NCI-H187 treated with DMSO at 0.1 percent for 48 hours (cell line): ENCODE results near the gene MOCOS.

Experiments
- DNase-seq: peaks from one replicate; lab custom pipeline; 2025; lab: John Stamatoyannopoulos, UW

The MOCOS gene

GRCh38 chr18:36307513-36307912 lies 120.2 kb downstream of the MOCOS start:
- DNase-seq = no peak

DNA sequence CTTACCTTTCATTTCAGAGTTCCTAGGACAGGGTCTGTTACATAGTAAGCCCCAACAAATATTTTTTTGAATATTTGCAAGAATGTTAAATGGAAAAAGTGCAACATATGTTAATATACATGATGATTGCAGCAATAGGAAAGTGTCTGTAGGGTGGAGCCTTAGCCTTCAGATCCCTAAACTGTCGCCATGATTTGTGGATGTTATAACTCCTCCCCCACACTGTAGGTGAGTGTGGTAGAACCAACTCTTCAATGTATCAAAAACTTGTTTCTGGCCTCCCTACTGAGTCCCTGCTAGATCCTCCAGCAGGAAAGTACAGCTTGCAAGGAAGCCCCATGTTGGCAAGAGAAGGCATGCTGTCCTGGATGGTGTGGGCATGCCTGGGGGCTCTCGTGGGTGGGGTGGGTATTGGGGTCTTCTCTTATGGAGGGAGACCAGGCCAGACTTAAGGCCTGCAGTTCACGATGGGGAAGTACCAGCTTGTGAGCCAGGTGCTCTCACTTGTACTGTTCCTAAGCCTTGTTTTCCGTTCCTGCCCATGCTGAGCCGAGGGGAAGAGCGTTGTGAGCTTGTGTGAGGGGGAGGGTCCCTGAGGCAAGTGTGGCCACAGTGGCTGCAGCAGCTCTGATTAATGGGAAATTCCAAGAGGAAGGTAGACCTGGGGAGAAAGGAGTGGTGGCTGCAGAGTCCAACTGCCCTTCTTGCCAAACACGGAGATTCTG lies 121.6 kb downstream of the MOCOS start:
- DNase-seq = no peak

DNA sequence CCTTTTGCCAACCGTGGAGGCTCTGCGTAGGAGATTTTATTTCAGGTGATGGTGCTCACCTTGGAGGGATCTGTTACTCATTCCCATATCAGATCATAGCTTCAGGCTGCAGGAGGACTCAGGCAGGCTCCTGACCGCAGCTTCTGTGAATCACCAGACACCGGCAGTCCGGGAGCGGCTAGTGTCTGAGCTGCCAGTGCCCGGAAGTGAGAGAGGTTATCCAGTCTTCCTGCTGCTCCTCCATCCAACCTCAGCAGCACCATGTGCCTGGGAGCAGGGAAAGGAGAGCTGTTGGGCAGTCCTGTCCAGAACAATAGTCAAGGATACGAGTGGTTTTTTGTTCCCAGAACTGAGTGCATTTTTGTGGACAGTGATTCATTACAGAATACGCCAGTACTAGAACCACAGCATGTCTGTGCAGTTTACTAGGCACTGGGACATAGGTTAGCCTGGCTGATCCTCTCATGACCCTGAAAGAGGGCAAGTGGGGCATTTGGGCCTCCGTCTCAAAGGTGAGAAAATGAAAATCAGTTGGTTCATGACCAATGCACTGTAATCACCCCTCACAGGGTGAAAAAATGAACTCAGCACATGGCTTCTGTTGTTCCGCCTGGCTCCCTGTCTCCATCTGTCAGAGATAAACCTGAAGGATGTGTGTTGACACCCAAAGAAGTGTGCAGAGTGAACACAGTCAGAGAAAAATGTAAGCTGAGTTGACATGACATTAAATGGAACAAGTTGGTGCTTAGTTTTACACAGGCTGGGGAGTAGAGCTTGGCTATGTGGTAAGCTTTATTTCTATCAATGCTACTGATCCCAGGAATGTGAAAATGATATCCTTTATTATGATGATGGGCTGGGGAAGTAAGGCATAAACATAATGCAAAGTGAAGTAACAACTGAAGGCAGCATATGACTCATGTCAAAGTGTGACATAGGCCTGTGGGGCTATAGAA lies 122.4 kb downstream of the MOCOS start:
- DNase-seq = no peak

DNA sequence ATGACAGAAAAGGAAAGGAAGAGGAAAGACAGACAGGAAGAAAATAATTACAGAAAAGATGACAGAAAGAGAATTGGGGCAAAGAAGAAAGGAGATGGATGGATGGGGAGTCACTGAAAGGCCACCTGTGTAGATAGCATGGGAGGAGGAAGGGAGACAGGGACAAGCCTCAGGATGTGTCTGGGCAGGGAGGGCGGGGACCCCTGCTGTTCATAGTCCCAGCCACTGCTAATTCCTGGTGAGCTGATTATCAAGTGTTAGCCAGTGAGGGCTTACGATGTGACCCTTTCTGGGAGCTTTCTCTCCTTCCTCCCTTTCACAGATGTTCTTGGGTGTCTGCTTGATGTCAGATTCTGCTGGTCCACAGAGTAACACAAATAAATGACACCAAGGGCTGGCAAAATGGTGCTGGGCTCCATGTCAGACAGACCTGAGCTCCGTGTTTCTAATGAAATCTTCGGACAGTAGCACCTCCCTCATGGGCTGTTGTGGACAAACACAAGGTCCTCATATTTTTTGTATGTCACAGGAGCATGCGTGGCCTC lies 123.8 kb downstream of the MOCOS start:
- no peak for DNase-seq

- DNase-seq = no peak
Measured at GRCh38 chr18:36312806-36313395, 125.6 kb downstream of the MOCOS start.

GRCh38 chr18:36314098-36314497 lies 126.8 kb downstream of the MOCOS start:
- no peak for DNase-seq

DNA sequence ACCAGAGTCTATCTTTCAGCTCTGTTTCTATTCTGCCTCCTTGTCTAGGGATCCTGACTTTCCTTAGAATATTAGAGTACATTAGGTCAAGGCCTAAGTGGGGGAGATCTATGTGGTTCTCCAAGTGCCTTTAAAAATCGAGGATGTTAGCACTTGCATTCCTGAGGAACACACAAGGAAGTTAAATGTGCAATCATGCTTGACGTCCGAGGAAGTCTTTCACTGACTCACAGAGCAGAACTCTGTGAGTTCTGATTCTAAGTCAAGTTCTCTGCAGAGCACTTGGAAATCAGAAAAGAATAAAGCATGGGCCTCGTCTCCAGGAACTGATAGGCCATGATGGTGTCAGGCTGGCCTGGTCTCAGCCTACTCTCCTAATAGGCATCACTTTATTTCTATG lies 127.5 kb downstream of the MOCOS start:
- DNase-seq = no peak

GRCh38 chr18:36315736-36316135 lies 128.4 kb downstream of the MOCOS start:
- DNase-seq = no peak

- no peak for DNase-seq
Measured at GRCh38 chr18:36316246-36316645, 128.9 kb downstream of the MOCOS start.
